Measurements from ENCODE around the gene GNAT1.

The GNAT1 gene

DNA sequence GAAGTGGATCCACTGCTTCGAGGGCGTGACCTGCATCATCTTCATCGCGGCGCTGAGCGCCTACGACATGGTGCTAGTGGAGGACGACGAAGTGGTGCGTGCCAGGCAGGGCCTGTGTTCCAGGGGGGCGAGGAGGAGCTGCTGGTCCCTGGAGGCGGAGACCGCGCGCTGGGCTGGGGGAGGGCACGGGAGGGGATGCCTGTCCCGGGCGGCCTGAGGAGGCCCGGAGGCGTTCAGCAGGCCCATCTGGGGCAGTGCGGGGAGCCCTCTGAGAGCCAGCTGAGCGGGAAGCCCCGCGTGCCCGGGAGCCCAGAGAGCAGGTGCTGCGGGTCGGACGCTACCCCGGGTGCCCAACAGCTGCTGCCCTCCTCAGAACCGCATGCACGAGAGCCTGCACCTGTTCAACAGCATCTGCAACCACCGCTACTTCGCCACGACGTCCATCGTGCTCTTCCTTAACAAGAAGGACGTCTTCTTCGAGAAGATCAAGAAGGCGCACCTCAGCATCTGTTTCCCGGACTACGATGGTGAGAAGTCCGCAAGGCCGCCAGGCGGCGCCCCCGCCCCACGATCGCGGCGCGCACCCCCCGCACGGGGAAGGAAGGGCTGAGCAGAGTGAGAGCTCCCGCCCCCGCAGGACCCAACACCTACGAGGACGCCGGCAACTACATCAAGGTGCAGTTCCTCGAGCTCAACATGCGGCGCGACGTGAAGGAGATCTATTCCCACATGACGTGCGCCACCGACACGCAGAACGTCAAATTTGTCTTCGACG lies 2.9 kb downstream of the GNAT1 start:
- Mint-ChIP-seq H3K9me3 (no peaks in the 10 kb centered on the region), H3K36me3 (no peaks in the 10 kb centered on the region), H3K4me1 (peaks cover 5% of the 10 kb centered on the region), H3K4me3 (peak overlapping the region; percentile 21), H3K27ac (peak overlapping the region; percentile 50), H3K27me3 (peaks cover 11% of the 10 kb centered on the region)
- peak; percentile 80 to 86 for DNase-seq (ENCODE audit: low spot score in 2 of 2)
- peak; percentile 84 for ATAC-seq (ENCODE audit: low read depth)

DNA sequence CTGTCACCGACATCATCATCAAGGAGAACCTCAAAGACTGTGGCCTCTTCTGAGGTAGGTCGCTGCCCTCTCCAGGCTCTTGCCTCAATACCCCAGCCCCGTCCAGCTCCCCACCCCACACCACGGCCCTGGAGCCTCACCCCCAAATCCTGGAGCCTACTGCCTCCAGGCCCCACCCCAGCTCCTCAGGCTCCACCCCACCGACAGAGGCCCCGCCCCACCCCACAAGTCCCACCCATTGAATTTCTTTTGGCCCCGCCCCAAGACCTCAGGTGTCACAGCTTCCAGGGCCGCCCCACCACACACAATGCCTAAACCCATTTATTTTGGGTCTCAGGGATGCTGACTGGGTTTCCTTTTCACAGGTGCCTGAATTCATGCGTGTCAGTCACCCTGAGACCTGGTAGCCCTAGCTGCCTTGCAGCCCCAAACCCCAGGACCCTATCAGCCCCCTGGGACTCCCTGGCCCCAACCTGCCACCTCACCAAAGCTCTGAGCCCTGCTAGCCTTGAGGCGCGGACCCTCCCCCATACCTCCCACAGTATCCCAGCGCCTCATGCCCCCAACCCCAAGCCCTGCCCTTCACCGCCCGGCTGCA lies 3.6 kb downstream of the GNAT1 start:
- Mint-ChIP-seq H3K36me3 (no peaks in the 10 kb centered on the region), H3K4me3 (peak overlapping the region; percentile 21), H3K9me3 (no peaks in the 10 kb centered on the region), H3K4me1 (peaks cover 5% of the 10 kb centered on the region), H3K27me3 (peaks cover 11% of the 10 kb centered on the region), H3K27ac (no peak overlapping the region)
- no peak for DNase-seq (ENCODE audit: low spot score in 2 of 2)
- ATAC-seq (ENCODE audit: low read depth), result peak; percentile 53

DNA sequence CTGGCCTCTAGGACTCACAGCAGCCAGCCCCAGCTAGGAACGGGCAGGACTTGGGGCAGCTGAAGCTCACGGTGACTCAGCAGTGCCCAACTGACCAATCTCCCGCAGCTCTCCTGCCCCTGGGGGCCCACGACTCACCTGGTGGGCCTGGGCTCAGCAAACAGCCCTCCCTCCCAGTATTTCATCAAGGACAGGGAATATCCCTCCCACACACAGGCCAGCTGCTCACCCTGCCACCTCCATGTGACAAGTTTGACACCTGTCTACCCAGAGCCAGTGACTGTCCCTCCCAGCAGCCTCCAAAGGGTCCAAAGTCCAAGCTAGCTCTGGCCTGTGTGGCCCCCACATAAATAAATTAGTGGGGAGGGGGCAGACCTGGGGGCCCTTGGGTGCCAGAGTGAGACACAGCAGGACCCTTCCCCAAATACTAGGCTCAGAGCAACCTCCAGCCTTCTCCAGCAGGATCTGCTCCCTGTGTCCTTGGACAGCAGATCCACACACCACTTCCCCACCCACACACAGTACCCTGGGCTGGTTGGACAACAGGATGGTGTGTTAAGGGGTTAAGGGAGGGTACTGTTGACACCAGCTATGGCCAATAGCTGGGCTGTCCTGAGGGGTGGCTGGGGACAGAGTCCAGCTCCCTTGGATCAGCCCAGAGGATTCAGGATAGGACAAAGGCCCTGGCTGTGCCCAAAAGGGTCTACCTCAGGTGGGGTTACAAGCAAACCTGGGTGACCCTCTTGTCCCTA lies 4.3 kb downstream of the GNAT1 start:
- Mint-ChIP-seq H3K27me3 (peaks cover 13% of the 10 kb centered on the region), H3K4me3 (no peak overlapping the region)
- ATAC-seq (ENCODE audit: low read depth), result no peak

DNA sequence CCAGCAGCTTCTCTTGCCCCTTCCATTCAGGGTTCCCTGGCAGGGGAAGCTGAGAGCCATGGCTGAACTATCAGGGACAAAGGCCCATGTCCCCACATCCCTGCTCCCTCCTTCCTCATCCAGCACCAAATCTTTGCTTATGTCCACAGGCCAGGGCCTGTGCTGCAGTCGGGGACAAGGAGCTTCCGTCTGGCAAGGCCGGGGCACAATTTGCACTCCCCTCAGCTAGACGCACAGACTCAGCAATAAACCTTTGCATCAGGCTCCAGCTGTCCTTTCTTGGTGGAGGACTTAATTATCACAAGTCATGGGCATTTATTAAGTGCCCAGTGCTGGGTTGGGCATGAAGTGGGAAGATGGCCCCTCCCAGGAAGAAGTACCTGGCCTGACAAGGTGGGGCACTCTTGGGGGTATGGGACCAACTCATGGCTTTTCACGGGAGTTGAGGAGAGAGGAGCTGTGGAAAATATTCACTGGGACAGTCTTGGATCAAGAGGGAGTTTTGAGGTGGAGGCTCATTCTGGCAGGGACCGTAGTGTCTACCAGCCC lies 4.9 kb downstream of the GNAT1 start:
- no peak overlapping the region for H3K4me3 Mint-ChIP-seq
- no peaks in the 10 kb centered on the region for H3K36me3 Mint-ChIP-seq
- ATAC-seq (ENCODE audit: low read depth) (no peak), DNase-seq (ENCODE audit: low spot score in 2 of 2) (no peak)
- H3K27me3 Mint-ChIP-seq, result peaks cover 19% of the 10 kb centered on the region
- H3K4me1 Mint-ChIP-seq, result no peaks in the 10 kb centered on the region
- no peak overlapping the region for H3K27ac Mint-ChIP-seq
- no peaks in the 10 kb centered on the region for H3K9me3 Mint-ChIP-seq

More for the DNA sequence above, 4.3 kb downstream of the GNAT1 start:
- Mint-ChIP-seq H3K9me3 (no peaks in the 10 kb centered on the region), H3K4me1 (peaks cover 5% of the 10 kb centered on the region), H3K27ac (no peak overlapping the region), H3K36me3 (no peaks in the 10 kb centered on the region)
- no peak for DNase-seq (ENCODE audit: low spot score in 2 of 2)

DNA sequence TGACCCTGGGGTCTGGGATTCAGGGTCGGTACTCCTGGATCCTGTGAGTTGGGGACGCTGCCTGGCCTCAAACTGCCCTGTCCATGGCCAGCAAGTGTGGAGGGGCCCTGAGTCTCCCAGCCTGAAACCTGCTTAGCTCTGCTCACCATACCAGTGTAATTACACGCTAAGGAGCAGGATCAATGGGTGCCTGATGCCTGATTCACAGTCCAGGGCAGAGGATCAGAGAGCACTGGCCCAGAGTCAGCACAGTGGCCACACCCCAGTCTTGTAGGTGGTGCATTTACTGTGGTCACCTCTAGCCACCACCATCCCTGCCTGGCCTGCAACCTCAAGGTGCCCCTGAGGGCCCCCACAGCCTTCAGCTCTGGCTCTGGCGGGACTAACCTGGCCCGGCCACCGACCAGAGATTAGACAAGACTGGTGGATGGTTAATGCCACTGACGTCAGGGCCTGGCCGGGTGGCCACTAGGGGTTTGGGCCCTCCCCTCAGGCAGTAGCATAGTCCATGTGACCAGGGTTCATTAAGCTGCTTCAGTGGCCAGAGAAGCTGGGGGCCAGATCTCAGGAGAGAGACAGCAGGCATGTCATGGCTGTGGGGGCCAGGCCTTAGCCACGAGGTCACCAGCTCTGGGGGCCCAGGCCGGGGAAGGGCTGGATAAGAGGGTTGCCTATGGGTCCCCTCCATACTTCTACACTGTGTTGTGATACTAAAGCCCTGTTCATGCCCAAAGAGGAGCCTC lies 10.3 kb downstream of the GNAT1 start:
- Mint-ChIP-seq H3K27me3 (peaks cover 35% of the 10 kb centered on the region), H3K4me1 (no peaks in the 10 kb centered on the region), H3K4me3 (no peak overlapping the region)

DNA sequence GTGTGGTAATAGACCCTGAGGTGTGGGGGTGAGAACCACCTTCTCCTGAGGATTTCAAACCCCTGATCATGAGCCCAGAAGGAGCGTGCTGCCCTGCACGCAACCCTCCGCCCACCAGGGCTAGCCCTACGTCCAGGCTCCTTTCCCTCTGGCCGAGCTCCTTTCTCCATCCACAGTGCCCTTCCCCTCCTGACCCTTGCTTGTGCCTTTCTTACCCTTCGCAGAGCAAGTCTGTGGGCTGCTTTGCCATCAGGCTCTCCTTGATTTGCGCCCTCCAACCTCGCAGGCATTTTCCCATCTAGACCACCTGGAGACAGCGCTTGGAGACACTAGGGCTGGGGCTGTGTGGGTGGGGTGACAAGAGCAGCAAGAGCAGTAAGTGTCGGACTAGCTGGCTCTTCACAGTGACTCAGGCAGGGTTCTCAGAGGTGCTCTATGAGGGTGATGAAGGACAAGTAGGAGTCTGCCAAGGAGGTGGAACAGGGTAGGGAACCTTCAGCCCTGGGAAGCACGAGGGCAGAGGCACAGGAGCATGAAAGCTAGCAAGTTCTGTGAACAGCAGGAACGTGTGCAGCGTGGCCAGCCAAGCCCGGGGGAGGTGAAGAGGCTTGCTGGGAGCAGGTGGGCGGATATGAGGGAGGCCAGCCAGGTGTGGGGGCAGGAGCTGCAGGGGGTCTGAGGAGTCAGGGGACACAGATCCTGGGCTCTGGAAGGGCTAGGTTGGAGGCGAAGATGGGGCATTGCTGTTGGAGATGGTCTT lies 11.1 kb downstream of the GNAT1 start:
- Mint-ChIP-seq H3K27me3 (peaks cover 38% of the 10 kb centered on the region), H3K36me3 (no peaks in the 10 kb centered on the region)

More for the DNA sequence above, 10.3 kb downstream of the GNAT1 start:
- ATAC-seq (ENCODE audit: low read depth) (no peak), DNase-seq (ENCODE audit: low spot score in 2 of 2) (no peak)
- Mint-ChIP-seq H3K9me3 (no peaks in the 10 kb centered on the region), H3K27ac (no peak overlapping the region), H3K36me3 (no peaks in the 10 kb centered on the region)

DNA sequence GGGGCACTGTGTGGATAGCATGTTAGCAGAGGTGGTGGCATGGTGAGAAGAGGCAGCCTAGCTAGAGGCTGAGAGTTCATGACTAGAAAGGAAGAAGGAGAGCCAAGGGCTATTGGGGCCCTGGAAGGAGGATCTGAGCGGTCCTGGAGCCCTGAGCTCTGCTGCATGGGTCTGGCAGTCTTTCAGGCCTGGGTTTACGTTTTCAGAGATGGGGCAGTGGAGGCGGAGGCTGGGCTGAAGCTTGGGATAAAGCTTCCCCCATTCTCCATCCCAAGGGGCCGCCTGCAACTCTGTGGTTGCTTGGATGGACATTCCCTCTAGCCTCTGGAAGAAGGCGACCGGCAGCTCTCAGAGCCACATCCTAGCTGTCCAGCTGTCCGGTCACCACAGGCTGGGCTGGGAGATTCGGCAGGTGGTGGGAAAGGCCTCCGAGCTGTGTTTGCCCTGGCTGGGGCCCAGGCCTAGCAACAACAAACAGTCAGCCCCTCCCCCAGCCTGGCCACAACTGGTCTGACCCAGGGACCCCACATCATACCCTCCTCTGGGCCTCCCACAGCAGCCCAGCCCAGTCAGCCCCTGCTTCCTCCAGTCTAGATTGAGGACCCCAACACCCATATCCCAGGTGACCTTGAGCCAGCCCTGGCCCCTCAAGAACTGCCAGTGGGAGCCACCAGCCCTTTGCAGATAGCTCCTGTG lies 11.9 kb downstream of the GNAT1 start:
- Mint-ChIP-seq H3K27ac (no peak overlapping the region), H3K9me3 (no peaks in the 10 kb centered on the region), H3K36me3 (no peaks in the 10 kb centered on the region), H3K4me1 (no peaks in the 10 kb centered on the region), H3K27me3 (peaks cover 38% of the 10 kb centered on the region), H3K4me3 (no peak overlapping the region)
- DNase-seq (ENCODE audit: low spot score in 2 of 2) (no peak), ATAC-seq (ENCODE audit: low read depth) (no peak)

More for the DNA sequence above, 11.1 kb downstream of the GNAT1 start:
- H3K9me3 Mint-ChIP-seq, result no peaks in the 10 kb centered on the region
- ATAC-seq (ENCODE audit: low read depth), result no peak
- H3K27ac Mint-ChIP-seq, result no peak overlapping the region
- no peak overlapping the region for H3K4me3 Mint-ChIP-seq
- DNase-seq (ENCODE audit: low spot score in 2 of 2), result no peak
- H3K4me1 Mint-ChIP-seq, result no peaks in the 10 kb centered on the region

DNA sequence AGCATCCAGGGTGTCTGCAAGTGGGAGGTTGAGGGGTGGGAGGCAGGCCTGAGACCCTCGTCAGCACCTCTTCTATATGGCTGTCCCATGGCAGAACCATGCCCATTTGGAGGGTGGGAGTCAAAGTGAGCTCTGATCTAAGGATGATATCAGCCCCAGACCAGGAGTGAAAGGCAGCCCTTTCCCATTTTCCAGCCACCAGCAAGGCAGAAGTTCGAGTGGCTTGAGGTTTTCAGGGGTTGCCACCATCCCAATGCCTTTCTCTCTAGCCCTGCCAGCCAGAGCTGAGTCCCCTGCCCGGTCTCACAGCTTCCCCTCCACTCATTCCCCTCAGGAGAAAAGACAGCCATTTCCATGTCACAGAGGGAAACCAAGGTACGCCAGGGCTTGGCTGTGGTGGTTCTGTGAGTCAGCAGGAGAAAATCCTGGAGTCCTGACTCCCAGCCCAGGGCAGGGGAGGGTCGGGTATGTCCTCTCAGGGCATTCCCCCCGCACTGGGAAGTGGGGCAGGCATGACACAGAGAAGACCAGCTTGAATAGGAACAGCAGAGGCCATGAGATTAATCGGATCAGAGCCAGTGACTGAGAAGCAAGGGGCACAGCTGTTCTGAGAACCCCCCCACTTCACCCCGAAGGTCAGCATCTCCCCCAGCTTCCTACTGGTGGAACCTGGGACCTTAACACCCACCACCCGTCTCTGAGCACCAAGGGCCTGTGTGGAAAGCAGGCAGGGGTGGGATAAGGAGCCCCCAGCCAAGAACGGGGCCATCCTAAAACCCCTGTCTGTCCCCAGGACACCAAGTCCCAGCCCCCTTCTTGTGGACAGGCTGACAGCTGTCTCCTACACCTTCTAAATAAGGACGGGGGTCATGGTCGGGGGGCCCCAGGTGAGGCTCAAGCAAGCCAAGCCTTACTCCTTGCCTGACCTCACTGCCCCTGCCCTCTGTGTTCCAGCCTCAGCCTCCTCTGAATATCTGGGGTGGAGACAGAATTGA lies 12.7 kb downstream of the GNAT1 start:
- no peaks in the 10 kb centered on the region for H3K9me3 Mint-ChIP-seq
- H3K4me1 Mint-ChIP-seq, result no peaks in the 10 kb centered on the region
- peaks cover 42% of the 10 kb centered on the region for H3K27me3 Mint-ChIP-seq
- DNase-seq (ENCODE audit: low spot score in 2 of 2), result no peak
- no peak overlapping the region for H3K4me3 Mint-ChIP-seq
- no peaks in the 10 kb centered on the region for H3K36me3 Mint-ChIP-seq
- no peak overlapping the region for H3K27ac Mint-ChIP-seq
- ATAC-seq (ENCODE audit: low read depth), result no peak

DNA sequence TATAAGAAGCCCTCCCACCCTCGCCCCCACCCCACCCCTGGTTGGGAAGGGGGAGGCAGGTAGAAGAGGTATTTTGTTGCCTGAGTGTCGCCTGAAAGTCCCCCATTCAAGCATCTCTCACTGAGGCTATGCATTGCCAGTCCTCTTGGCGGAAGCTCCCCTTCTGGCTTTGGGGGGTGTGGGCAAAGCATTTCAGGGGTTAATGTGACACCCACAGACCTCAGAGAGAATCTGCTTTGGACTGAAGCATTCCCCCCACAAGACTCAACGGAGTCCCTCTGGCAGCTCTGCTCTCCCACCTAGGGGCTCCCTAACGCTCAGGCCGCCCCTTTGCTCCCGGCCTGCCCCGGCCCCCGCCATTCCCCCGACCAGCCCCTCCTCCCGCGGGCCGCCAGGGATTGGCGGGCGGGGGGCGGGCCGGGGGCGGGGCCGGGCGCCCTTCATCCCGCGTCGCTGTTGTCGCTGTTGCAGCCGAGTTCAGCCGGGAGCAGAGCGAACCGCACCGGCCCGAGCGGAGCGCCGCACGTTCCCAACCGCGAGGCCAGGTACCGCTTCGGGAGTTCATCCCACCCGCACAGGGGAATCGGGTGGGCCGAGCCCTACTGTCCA lies 13.5 kb downstream of the GNAT1 start, which contains the start of gene SLC38A3:
Gene SLC38A3, plus strand, starts transcription at position 468 of the 609 bp plus-strand sequence. CDS start 8,929 bp downstream, outside the sequence.
- peaks cover 40% of the 10 kb centered on the region for H3K27me3 Mint-ChIP-seq
- peak within 1 kb of the TSS; percentile 41 for H3K4me3 Mint-ChIP-seq
- ATAC-seq (ENCODE audit: low read depth) (peak; percentile 7), DNase-seq (ENCODE audit: low spot score in 2 of 2) (no peak)
- no peaks in the 10 kb centered on the region for H3K36me3 Mint-ChIP-seq
- H3K27ac Mint-ChIP-seq, result no peak within 1 kb of the TSS
- no peaks in the 10 kb centered on the region for H3K9me3 Mint-ChIP-seq
- no peaks in the 10 kb centered on the region for H3K4me1 Mint-ChIP-seq

DNA sequence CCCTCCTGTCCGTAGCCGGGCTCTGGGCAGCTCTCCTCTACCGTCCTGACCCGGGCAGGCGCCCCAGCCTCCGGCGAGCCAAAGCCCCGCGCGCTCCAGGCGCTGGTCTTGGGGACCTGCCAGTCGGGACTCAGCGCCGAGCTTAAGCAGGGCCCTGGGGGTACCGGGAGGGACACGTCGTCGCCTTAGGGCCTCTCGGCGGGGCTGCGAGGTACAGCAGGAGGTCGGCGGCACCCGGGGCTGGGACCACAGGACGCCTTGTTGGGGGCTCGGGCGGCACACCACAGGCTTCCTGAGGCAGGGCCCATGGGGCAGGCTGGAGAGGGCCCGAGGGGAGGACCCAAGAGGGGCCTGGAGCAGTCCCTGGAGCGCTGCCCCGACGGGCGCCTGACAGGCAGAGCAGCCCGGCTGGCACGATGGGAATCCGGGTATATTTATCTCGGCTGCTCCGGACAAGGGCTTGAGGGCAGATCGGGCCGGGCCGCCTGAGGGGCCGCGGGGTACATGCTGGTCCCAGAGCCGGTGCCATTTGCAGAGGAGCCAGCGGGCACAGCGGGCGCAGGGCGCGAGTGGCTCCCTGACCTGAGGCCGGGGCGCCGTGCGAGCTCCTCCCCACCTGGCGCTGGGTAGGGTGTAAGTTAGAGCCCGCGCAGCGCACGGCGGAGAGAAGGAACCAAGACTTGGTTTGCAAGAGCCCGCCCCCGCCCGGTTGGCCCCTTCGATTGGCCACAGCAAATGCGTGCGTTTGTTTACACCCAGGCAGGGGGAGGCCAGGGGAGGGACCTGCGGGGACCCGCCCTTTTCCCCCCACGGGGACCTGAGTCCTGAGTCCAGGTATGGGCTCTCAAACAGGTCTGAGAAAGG lies 14.2 kb downstream of the GNAT1 start:
- DNase-seq (ENCODE audit: low spot score in 2 of 2) (peak in 1 of 2 donors; percentile 50), ATAC-seq (ENCODE audit: low read depth) (peak; percentile 87)
- Mint-ChIP-seq H3K36me3 (no peaks in the 10 kb centered on the region), H3K9me3 (no peaks in the 10 kb centered on the region), H3K4me1 (no peaks in the 10 kb centered on the region), H3K4me3 (peak overlapping the region; percentile 41), H3K27me3 (peaks cover 38% of the 10 kb centered on the region), H3K27ac (no peak overlapping the region)
